Measurements from ENCODE around the gene MRPL39.

Gene MRPL39

GRCh38 chr21:25614441-25614840, 7.2 kb upstream of the MRPL39 start:
- DNase-seq: no peak

- DNase-seq: peak; percentile 33 to 87 (median 60)
Measured at GRCh38 chr21:25608044-25608737, 910 bp upstream of the MRPL39 start.

GRCh38 chr21:25589887-25590286, 17.4 kb downstream of the MRPL39 start:
- DNase-seq: no peak

GRCh38 chr21:25586791-25587190, 20.5 kb downstream of the MRPL39 start:
- no peak for DNase-seq

GRCh38 chr21:25586326-25586725, 21.0 kb downstream of the MRPL39 start:
- no peak for DNase-seq

GRCh38 chr21:25584833-25585676, 22.2 kb downstream of the MRPL39 start:
- no peak for DNase-seq

GRCh38 chr21:25583370-25584130, 23.7 kb downstream of the MRPL39 start:
- no peak for DNase-seq

GRCh38 chr21:25582888-25583287, 24.4 kb downstream of the MRPL39 start:
- no peak for DNase-seq

GRCh38 chr21:25582164-25582790, 25.0 kb downstream of the MRPL39 start:
- DNase-seq: no peak

GRCh38 chr21:25581582-25581981, 25.7 kb downstream of the MRPL39 start:
- DNase-seq: no peak

GRCh38 chr21:25580912-25581260, 26.4 kb downstream of the MRPL39 start:
- DNase-seq: no peak

- no peak for DNase-seq
Measured at GRCh38 chr21:25579226-25580013, 27.9 kb downstream of the MRPL39 start.

- peak in 2 of 5 experiments; percentile 49 to 90 for DNase-seq
Measured at GRCh38 chr21:25578056-25578961, 29.0 kb downstream of the MRPL39 start.

GRCh38 chr21:25577424-25578055, 29.7 kb downstream of the MRPL39 start:
- no peak for DNase-seq

GRCh38 chr21:25573409-25574206, 33.7 kb downstream of the MRPL39 start:
- DNase-seq: peak in 4 of 5 experiments; percentile 19 to 89 (median 56)

- DNase-seq: peak in 2 of 5 experiments; percentile 30 to 86
Measured at GRCh38 chr21:25572861-25573310, 34.4 kb downstream of the MRPL39 start.

GRCh38 chr21:25571726-25572121, 35.6 kb downstream of the MRPL39 start:
- no peak for DNase-seq

GRCh38 chr21:25569711-25570110, 37.6 kb downstream of the MRPL39 start:
- DNase-seq: no peak

- peak in 1 of 5 experiments; percentile 50 for DNase-seq
Measured at GRCh38 chr21:25569084-25569483, 38.2 kb downstream of the MRPL39 start.

Data from T-helper 2 cell (primary cell).